DND-41 (cell line): ENCODE data around the gene SULT1A2.

Experiments used
- ATAC-seq: fragments of 200-7000 bp; cut with Tn5 transposase; 3 replicates; pipeline ENCODE4 v1.9.1; 2021; ENCODE audit warnings: low read depth; ENCODE audit not compliant: insufficient read depth
- DNase-seq: peaks from one replicate; pipeline ENCODE4 v3.0.0-alpha.2; 2020
- H2AFZ ChIP-seq: 2 replicates; pipeline ENCODE4 v1.6.0; 2012; ENCODE audit warnings: low read depth, low read length
- H3K27ac ChIP-seq: 2 replicates; pipeline ENCODE4 v1.5.1; 2012; ENCODE audit warnings: low read length, inconsistent platforms
- H3K27me3 ChIP-seq: fragments of 200-600 bp; sonication (generic); 2 replicates; pipeline ENCODE4 v1.6.0; 2012; ENCODE audit warnings: low read length, mild to moderate bottlenecking, inconsistent platforms; ENCODE audit not compliant: insufficient read depth, poor library complexity
- H3K36me3 ChIP-seq: 2 replicates; pipeline ENCODE4 v1.5.1; 2012; ENCODE audit warnings: low read length, inconsistent platforms; ENCODE audit not compliant: insufficient read depth
- H3K4me1 ChIP-seq: 2 replicates; pipeline ENCODE4 v1.5.1; 2012; ENCODE audit warnings: mild to moderate bottlenecking, low read length; ENCODE audit not compliant: insufficient read depth
- H3K4me2 ChIP-seq: 2 replicates; pipeline ENCODE4 v1.6.0; 2012; ENCODE audit warnings: mild to moderate bottlenecking, moderate library complexity, low read length, inconsistent platforms; ENCODE audit not compliant: insufficient read depth
- H3K4me3 ChIP-seq, 2 experiments: fragments of 200-600 bp in 1 of 2; shearing (Covaris generic) in 1 of 2; 2 replicates each; pipeline ENCODE4 v1.5.1; 2012 to 2016; ENCODE audit warnings: inconsistent platforms in 2 of 2, low read length in 2 of 2, mild to moderate bottlenecking in 2 of 2, low read depth in 1 of 2, moderate library complexity in 1 of 2
- H3K79me2 ChIP-seq: 2 replicates; pipeline ENCODE4 v1.6.0; 2012; ENCODE audit warnings: low read length, inconsistent platforms; ENCODE audit not compliant: insufficient read depth
- H3K9ac ChIP-seq: 2 replicates; pipeline ENCODE4 v1.6.0; 2012; ENCODE audit warnings: low read depth, mild to moderate bottlenecking, inconsistent platforms, low read length, moderate library complexity
- H3K9me3 ChIP-seq: 2 replicates; pipeline ENCODE4 v1.5.1; 2012; ENCODE audit warnings: low read length, moderate library complexity, mild to moderate bottlenecking, inconsistent platforms; ENCODE audit not compliant: insufficient read depth, severe bottlenecking
- H4K20me1 ChIP-seq: 2 replicates; pipeline ENCODE4 v1.6.0; 2012; ENCODE audit warnings: low read length; ENCODE audit not compliant: insufficient read depth
- EZH2 ChIP-seq: IDR thresholded peaks from 3 replicates; pipeline ENCODE4 v1.6.1; 2012; ENCODE audit warnings: borderline replicate concordance, low read depth, mild to moderate bottlenecking, moderate library complexity, low read length, inconsistent platforms; ENCODE audit not compliant: severe bottlenecking
- TF ChIP-seq, protein P1 (sequence below): IDR thresholded peaks from 2 replicates; pipeline ENCODE4 v1.5.1; 2012; ENCODE audit warnings: borderline replicate concordance, low read length, moderate library complexity, mild to moderate bottlenecking; ENCODE audit not compliant: poor library complexity, severe bottlenecking; ENCODE audit errors: extremely low read depth

SULT1A2 gene

DNA sequence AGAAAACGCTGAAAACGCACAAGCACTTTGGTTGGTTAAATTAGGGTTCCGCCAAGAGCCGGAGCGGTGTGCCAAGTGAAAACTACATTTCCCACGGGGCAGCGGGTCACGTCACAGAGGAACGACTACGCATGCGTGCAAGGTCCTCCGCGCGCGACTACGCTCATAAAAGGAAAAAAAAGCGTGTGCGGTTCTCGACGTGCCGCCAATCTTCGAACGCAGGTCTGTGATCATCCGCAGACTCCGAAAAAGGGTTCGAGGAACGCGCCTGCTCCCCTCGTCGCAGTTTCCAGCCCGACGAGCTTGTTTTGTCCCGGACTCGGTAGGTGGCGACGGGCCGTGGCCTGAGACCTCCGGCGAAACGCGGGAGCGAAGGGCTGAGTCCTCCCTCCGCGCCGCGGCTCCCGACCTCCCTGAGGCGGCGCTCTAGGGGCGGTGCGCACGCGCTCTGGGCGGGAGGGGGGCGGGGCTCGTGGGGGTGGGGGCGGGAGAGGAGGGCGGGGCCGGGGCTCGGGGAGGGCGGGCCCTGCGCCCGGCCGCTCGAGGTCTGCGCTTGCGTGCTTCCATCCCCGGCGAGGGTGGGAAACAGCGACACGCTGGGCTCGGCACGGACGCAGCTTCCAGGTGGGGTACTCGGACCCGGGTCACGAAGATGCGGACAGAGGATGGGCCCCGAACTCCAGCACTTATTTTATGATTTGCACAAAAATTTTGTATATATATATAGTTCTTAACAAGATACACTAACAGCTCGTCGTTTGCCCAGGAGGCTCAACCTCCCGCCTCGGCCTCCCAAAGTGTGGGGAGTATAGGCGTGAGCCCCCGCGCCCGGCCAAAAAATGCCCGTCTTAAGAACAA, 42.8 kb downstream of the SULT1A2 start, which contains the start of gene SGF29:
TSS of gene SGF29 (plus strand) at position 145 of the 858 bp plus-strand sequence. CDS start 27,150 bp downstream, outside the sequence.
- no peak for TF ChIP-seq EZH2
- TF ChIP-seq, protein P1, sequence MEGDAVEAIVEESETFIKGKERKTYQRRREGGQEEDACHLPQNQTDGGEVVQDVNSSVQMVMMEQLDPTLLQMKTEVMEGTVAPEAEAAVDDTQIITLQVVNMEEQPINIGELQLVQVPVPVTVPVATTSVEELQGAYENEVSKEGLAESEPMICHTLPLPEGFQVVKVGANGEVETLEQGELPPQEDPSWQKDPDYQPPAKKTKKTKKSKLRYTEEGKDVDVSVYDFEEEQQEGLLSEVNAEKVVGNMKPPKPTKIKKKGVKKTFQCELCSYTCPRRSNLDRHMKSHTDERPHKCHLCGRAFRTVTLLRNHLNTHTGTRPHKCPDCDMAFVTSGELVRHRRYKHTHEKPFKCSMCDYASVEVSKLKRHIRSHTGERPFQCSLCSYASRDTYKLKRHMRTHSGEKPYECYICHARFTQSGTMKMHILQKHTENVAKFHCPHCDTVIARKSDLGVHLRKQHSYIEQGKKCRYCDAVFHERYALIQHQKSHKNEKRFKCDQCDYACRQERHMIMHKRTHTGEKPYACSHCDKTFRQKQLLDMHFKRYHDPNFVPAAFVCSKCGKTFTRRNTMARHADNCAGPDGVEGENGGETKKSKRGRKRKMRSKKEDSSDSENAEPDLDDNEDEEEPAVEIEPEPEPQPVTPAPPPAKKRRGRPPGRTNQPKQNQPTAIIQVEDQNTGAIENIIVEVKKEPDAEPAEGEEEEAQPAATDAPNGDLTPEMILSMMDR = peak; percentile 58
- peak within 1 kb of the TSS; percentile 49 to 90; a peak in 3 of 4 replicates for H3K4me3 ChIP-seq

DNA sequence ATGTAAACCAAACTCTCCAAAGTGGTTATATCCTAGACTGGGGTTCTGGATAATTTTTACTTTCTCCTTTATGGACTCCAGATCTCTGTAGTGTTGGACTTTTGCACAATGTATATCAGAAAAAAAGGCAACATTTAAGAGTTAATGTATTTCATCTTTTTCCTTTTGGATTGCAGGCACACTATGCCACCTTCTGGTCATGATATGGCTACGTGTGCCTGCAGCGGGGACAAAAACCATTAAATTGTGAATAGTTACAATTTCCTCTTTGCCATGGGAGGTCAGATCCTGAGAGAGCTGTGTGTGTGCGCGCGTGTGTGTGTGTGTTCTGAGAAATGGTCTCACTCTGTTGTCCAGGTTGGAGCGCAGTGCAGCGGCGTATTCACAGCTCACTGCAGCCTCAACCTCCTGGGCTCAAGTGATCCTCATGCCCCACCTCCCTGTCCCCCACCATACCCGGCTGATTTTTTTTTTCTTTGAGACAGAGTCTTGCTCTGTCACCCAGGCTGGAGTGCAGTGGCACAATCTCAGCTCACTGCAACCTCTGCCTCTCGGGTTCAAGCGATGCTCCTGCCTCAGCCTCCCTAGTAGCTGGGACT, 47.5 kb downstream of the SULT1A2 start:
- H3K9ac ChIP-seq = no peak overlapping the region
- H3K9me3 ChIP-seq = no peaks in the 10 kb centered on the region
- H4K20me1 ChIP-seq = no peaks in the 10 kb centered on the region
- H3K4me3 ChIP-seq = no peak overlapping the region
- no peaks in the 10 kb centered on the region for H3K27me3 ChIP-seq
- no peaks in the 10 kb centered on the region for H3K36me3 ChIP-seq
- no peak overlapping the region for H2AFZ ChIP-seq
- peaks cover 9% of the 10 kb centered on the region for H3K4me1 ChIP-seq
- ATAC-seq = no peak
- no peak overlapping the region for H3K4me2 ChIP-seq
- DNase-seq = no peak
- H3K79me2 ChIP-seq = peaks cover 2% of the 10 kb centered on the region
- TF ChIP-seq EZH2 = no peak
- TF ChIP-seq, protein P1 = peak; percentile 67
- H3K27ac ChIP-seq = no peak overlapping the region

More for the DNA sequence above, 42.8 kb downstream of the SULT1A2 start, which contains the start of gene SGF29:
- Histone ChIP-seq H3K36me3 (peaks cover 40% of the 10 kb centered on the region), H3K27ac (peak within 1 kb of the TSS; percentile 100), H3K9me3 (no peaks in the 10 kb centered on the region), H3K9ac (peak within 1 kb of the TSS; percentile 90), H3K4me2 (peak within 1 kb of the TSS; percentile 97), H3K4me1 (peaks cover 22% of the 10 kb centered on the region), H4K20me1 (peaks cover 17% of the 10 kb centered on the region; the same call in 1 of the 2 replicates), H3K79me2 (peaks cover 40% of the 10 kb centered on the region), H3K27me3 (no peaks in the 10 kb centered on the region), H2AFZ (peak within 1 kb of the TSS; percentile 97)
- DNase-seq = peak; percentile 93
- peak; percentile 85 for ATAC-seq

- H3K4me1 ChIP-seq = peaks cover 7% of the 10 kb centered on the region
- ATAC-seq = no peak
Observed at GRCh38 chr16:28548306-28548802, 48.5 kb downstream of the SULT1A2 start.

More at GRCh38 chr16:28548306-28548802, 48.5 kb downstream of the SULT1A2 start:
- no peak for DNase-seq
- Histone ChIP-seq H3K27me3 (no peaks in the 10 kb centered on the region), H3K79me2 (no peaks in the 10 kb centered on the region), H4K20me1 (no peaks in the 10 kb centered on the region), H3K27ac (no peak overlapping the region), H2AFZ (no peak overlapping the region), H3K36me3 (no peaks in the 10 kb centered on the region), H3K9ac (no peak overlapping the region), H3K4me2 (no peak overlapping the region), H3K9me3 (no peaks in the 10 kb centered on the region), H3K4me3 (no peak overlapping the region)
- TF ChIP-seq EZH2 = no peak
- TF ChIP-seq, protein P1 = no peak
